Caco-2 (cell line): ENCODE measurements around the gene SPRR2G. TPM values are rescaled to one million over a fixed set of nuclear protein-coding genes. Genes with fewer than 3 reads are reported as not detected.
"Not testable (repeated sequence)": the region's sequence is repeated elsewhere in the genome, so short reads cannot be mapped to it uniquely, and the experiment has no call there.

Experiments
- BruUV-seq: library from RNA; stranded (reverse); fragments of 400-500 nt; replicated peaks from 2 replicates; lab custom pipeline; 2021; lab: Mats Ljungman, UMichigan
- CTCF ChIA-PET: fragments of 300-600 bp; sonication (Branson Sonifier 250); formaldehyde crosslinking; loops from one replicate; lab custom pipeline; 2022; ENCODE audit warnings: antibody characterized with exemption; lab: Charles Lee
- POLR2A ChIA-PET: fragments of 300-600 bp; sonication (Branson Sonifier 250); formaldehyde crosslinking; loops from one replicate; lab custom pipeline; 2022; ENCODE audit warnings: antibody characterized with exemption; lab: Charles Lee
- DNase-seq, 2 experiments: peaks; one replicate each; pipeline versions ENCODE4 v3.0.0 to v3.0.0-alpha.2; 2020 to 2022
- H3K27me3 ChIP-seq: replicated peaks from 2 replicates; pipeline ENCODE4 v1.6.0; 2011; ENCODE audit warnings: low read length; ENCODE audit not compliant: control insufficient read depth, insufficient read depth
- H3K36me3 ChIP-seq: 2 replicates; pipeline ENCODE4 v1.5.1; 2011; ENCODE audit warnings: low read length; ENCODE audit not compliant: control insufficient read depth, insufficient read depth
- H3K4me1 ChIP-seq: fragments of 250-450 bp; sonication (Bioruptor Pico); 2 replicates; pipeline ENCODE4 v1.5.1; 2020; ENCODE audit warnings: mild to moderate bottlenecking
- H3K4me3 ChIP-seq: 2 replicates; pipeline ENCODE4 v1.5.1; 2011; ENCODE audit warnings: low read depth, mild to moderate bottlenecking, control low read depth, low read length
- H3K9me3 ChIP-seq: fragments of 250-450 bp; sonication (Bioruptor Pico); 2 replicates; pipeline ENCODE4 v1.5.1; 2020; ENCODE audit warnings: mild to moderate bottlenecking, moderate library complexity
- H3K27ac Mint-ChIP-seq: one replicate; pipeline ENCODE4 v1.8.0; 2022; ENCODE audit warnings: mixed read lengths; ENCODE audit not compliant: unreplicated experiment
- H3K27me3 Mint-ChIP-seq: one replicate; pipeline ENCODE4 v1.8.0; 2022; ENCODE audit warnings: mixed read lengths; ENCODE audit not compliant: insufficient read depth, unreplicated experiment
- H3K36me3 Mint-ChIP-seq: one replicate; pipeline ENCODE4 v1.8.0; 2022; ENCODE audit warnings: mild to moderate bottlenecking, mixed read lengths; ENCODE audit not compliant: insufficient read depth, unreplicated experiment
- H3K4me1 Mint-ChIP-seq: one replicate; pipeline ENCODE4 v1.8.0; 2022; ENCODE audit warnings: low read depth, mixed read lengths; ENCODE audit not compliant: unreplicated experiment
- H3K4me3 Mint-ChIP-seq: one replicate; pipeline ENCODE4 v1.8.0; 2022; ENCODE audit warnings: mild to moderate bottlenecking, moderate library complexity, mixed read lengths; ENCODE audit not compliant: unreplicated experiment
- H3K9me3 Mint-ChIP-seq: one replicate; pipeline ENCODE4 v1.8.0; 2022; ENCODE audit warnings: mixed read lengths; ENCODE audit not compliant: unreplicated experiment
- intact Hi-C: fragments of 100-400 bp; cut with micrococcal nuclease; formaldehyde crosslinking; loops from one replicate; pipeline ENCODE4 v1.10.0; 2022; ENCODE audit not compliant: unreplicated experiment
- total RNA-seq: library from RNA; stranded (reverse); gene quantifications from 2 replicates; pipeline ENCODE4 v1.2.3, GENCODE V29; 2022
- TF ChIP-seq, protein P1 (sequence below), 2 experiments: fragments of 200-600 bp in 1 of 2; IDR thresholded peaks; 1 replicate in 1 of 2; 2 replicates in 1 of 2; pipeline versions ENCODE4 v1.5.1 to v1.8.0; 2011 to 2022; ENCODE audit warnings: antibody characterized with exemption in 1 of 2, control low read depth in 1 of 2, inconsistent platforms in 1 of 2, low read depth in 1 of 2, low read length in 1 of 2, mild to moderate bottlenecking in 1 of 2, moderate library complexity in 1 of 2; ENCODE audit not compliant: insufficient read depth in 1 of 2, severe bottlenecking in 1 of 2, unreplicated experiment in 1 of 2

The SPRR2G gene
- total RNA-seq, 1 experiment from 2014 or later = not detected

- no peaks in the 10 kb centered on the region for H3K4me1 Mint-ChIP-seq
- POLR2A ChIA-PET = no interaction called here
Measured at GRCh38 chr1:153192697-153193096, 42.0 kb upstream of the SPRR2G start.

GRCh38 chr1:153190373-153190772 is 39.7 kb upstream of the SPRR2G start:
- H3K9me3 ChIP-seq = no peaks in the 10 kb centered on the region
- Mint-ChIP-seq H3K27me3 (peaks cover 17% of the 10 kb centered on the region), H3K36me3 (no peaks in the 10 kb centered on the region), H3K4me1 (no peaks in the 10 kb centered on the region), H3K27ac (no peak overlapping the region), H3K9me3 (peaks cover 11% of the 10 kb centered on the region), H3K4me3 (no peak overlapping the region)
- ChIA-PET POLR2A (no interaction called here), CTCF (no interaction called here)
- DNase-seq = no peak
- H3K36me3 ChIP-seq = no peaks in the 10 kb centered on the region
- intact Hi-C loops = loop anchor here (2.0 to 10.0 kb wide), 2 partner anchors 96 to 536 kb away; partner anchors contain the start of gene SPRR2E
- no peaks in the 10 kb centered on the region; the same call in 1 of the 2 replicates for H3K27me3 ChIP-seq
- no peak overlapping the region for H3K4me3 ChIP-seq
- H3K4me1 ChIP-seq = no peaks in the 10 kb centered on the region
- TF ChIP-seq, protein P1, sequence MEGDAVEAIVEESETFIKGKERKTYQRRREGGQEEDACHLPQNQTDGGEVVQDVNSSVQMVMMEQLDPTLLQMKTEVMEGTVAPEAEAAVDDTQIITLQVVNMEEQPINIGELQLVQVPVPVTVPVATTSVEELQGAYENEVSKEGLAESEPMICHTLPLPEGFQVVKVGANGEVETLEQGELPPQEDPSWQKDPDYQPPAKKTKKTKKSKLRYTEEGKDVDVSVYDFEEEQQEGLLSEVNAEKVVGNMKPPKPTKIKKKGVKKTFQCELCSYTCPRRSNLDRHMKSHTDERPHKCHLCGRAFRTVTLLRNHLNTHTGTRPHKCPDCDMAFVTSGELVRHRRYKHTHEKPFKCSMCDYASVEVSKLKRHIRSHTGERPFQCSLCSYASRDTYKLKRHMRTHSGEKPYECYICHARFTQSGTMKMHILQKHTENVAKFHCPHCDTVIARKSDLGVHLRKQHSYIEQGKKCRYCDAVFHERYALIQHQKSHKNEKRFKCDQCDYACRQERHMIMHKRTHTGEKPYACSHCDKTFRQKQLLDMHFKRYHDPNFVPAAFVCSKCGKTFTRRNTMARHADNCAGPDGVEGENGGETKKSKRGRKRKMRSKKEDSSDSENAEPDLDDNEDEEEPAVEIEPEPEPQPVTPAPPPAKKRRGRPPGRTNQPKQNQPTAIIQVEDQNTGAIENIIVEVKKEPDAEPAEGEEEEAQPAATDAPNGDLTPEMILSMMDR (IDR thresholded peaks at IDR 0.05; ENCODE audit: insufficient read depth in 1 of 2, low read depth in 1 of 2, low read length in 1 of 2, severe bottlenecking in 1 of 2, unreplicated experiment in 1 of 2) = peak; percentile 30 to 45
- no TSS peak for BruUV-seq

More at GRCh38 chr1:153192697-153193096, 42.0 kb upstream of the SPRR2G start:
- CTCF ChIA-PET = interaction anchor here (0.8 to 2.4 kb wide), 9 partner anchors 105 to 539 kb away, joined by 3 to 27 read pairs (median 3); partner anchors contain the start of gene SMCP
- Mint-ChIP-seq H3K27ac (no peak overlapping the region), H3K4me3 (no peak overlapping the region), H3K27me3 (peaks cover 23% of the 10 kb centered on the region), H3K9me3 (no peaks in the 10 kb centered on the region), H3K36me3 (no peaks in the 10 kb centered on the region)
- Histone ChIP-seq H3K27me3 (no peaks in the 10 kb centered on the region; the same call in 1 of the 2 replicates), H3K36me3 (no peaks in the 10 kb centered on the region), H3K4me1 (no peaks in the 10 kb centered on the region), H3K4me3 (no peak overlapping the region), H3K9me3 (no peaks in the 10 kb centered on the region)
- DNase-seq = peak; percentile 46 to 57
- intact Hi-C loops = loop anchor here (1.0 to 10.0 kb wide), 4 partner anchors 31 to 321 kb away; partner anchors contain the start of gene SPRR2E
- BruUV-seq = no TSS peak
- TF ChIP-seq, protein P1 (IDR thresholded peaks at IDR 0.05; ENCODE audit: insufficient read depth in 1 of 2, low read depth in 1 of 2, low read length in 1 of 2, severe bottlenecking in 1 of 2, unreplicated experiment in 1 of 2) = peak in 1 of 2 experiments; percentile 65

- POLR2A ChIA-PET, H3K4me1 Mint-ChIP-seq, H3K36me3 Mint-ChIP-seq, intact Hi-C loops, DNase-seq, H3K4me1 ChIP-seq, H3K27ac Mint-ChIP-seq, BruUV-seq, H3K36me3 ChIP-seq, H3K9me3 ChIP-seq, H3K27me3 ChIP-seq, CTCF ChIA-PET, H3K4me3 ChIP-seq, H3K4me3 Mint-ChIP-seq: not testable (repeated sequence)
- H3K9me3 Mint-ChIP-seq = peaks cover 15% of the 10 kb centered on the region
- peaks cover 11% of the 10 kb centered on the region for H3K27me3 Mint-ChIP-seq
Measured at GRCh38 chr1:153188301-153188700, 37.6 kb upstream of the SPRR2G start.
